Neuronal stem cell (in vitro differentiated cells): ENCODE measurements around the gene OR52D1.

ENCODE experiments used
- DNase-seq: peaks from one replicate; pipeline ENCODE4 v3.0.0-alpha.2; 2013; ENCODE audit warnings: low spot score
- H2AFZ ChIP-seq: one replicate; pipeline ENCODE4 v1.6.1; 2013; ENCODE audit warnings: mild to moderate bottlenecking, low read length, inconsistent platforms
- H2AK5ac ChIP-seq: 2 replicates; pipeline ENCODE4 v1.6.1; 2013; ENCODE audit warnings: low read depth, mild to moderate bottlenecking, inconsistent platforms, low read length, moderate library complexity, mixed read lengths
- H2BK120ac ChIP-seq: 2 replicates; pipeline ENCODE4 v1.6.1; 2013; ENCODE audit warnings: low read depth, mild to moderate bottlenecking, inconsistent platforms, low read length, moderate library complexity, mixed read lengths
- H2BK12ac ChIP-seq: one replicate; pipeline ENCODE4 v1.6.1; 2013; ENCODE audit warnings: low read length, inconsistent platforms
- H2BK15ac ChIP-seq: 2 replicates; pipeline ENCODE4 v1.6.1; 2013; ENCODE audit warnings: mild to moderate bottlenecking, low read length, inconsistent platforms, mixed read lengths
- H2BK5ac ChIP-seq: one replicate; pipeline ENCODE4 v1.6.1; 2013; ENCODE audit warnings: inconsistent platforms, mild to moderate bottlenecking, low read length, moderate library complexity
- H3K14ac ChIP-seq: one replicate; pipeline ENCODE4 v1.6.1; 2013; ENCODE audit warnings: low read length, inconsistent platforms
- H3K18ac ChIP-seq: 2 replicates; pipeline ENCODE4 v1.6.1; 2013; ENCODE audit warnings: low read length, inconsistent platforms
- H3K23ac ChIP-seq: 2 replicates; pipeline ENCODE4 v1.6.1; 2013; ENCODE audit warnings: low read depth, mild to moderate bottlenecking, mixed read lengths, low read length, inconsistent platforms; ENCODE audit not compliant: poor library complexity
- H3K27ac ChIP-seq: replicated peaks from 3 replicates; pipeline ENCODE4 v1.5.1; 2013; ENCODE audit warnings: low read length, inconsistent platforms
- H3K27me3 ChIP-seq, 3 experiments: 2 replicates each; pipeline ENCODE4 v1.6.1; 2013; ENCODE audit warnings: low read length in 3 of 3, mild to moderate bottlenecking in 2 of 3, inconsistent platforms in 1 of 3, low read depth in 1 of 3, mixed read lengths in 1 of 3, moderate library complexity in 1 of 3; ENCODE audit not compliant: control insufficient read depth in 3 of 3, insufficient read depth in 3 of 3
- H3K36me3 ChIP-seq, 2 donors: replicated peaks in 1 of 2; 2 replicates each; pipeline ENCODE4 v1.6.1; 2013; ENCODE audit warnings: low read length in 2 of 2; ENCODE audit not compliant: control insufficient read depth in 2 of 2, insufficient read depth in 2 of 2
- H3K4ac ChIP-seq: 2 replicates; pipeline ENCODE4 v1.6.1; 2013; ENCODE audit warnings: inconsistent platforms, mild to moderate bottlenecking, low read length, moderate library complexity
- H3K4me1 ChIP-seq, 2 donors: 1 replicate in 1 of 2; 2 replicates in 1 of 2; pipeline ENCODE4 v1.6.1; 2013; ENCODE audit warnings: low read length in 2 of 2, low read depth in 1 of 2; ENCODE audit not compliant: control insufficient read depth in 2 of 2, insufficient read depth in 1 of 2
- H3K4me2 ChIP-seq: one replicate; pipeline ENCODE4 v1.6.1; 2013; ENCODE audit warnings: mild to moderate bottlenecking, low read length, inconsistent platforms; ENCODE audit not compliant: insufficient read depth, poor library complexity, severe bottlenecking
- H3K4me3 ChIP-seq, 2 donors: 2 replicates each; pipeline ENCODE4 v1.5.1; 2013; ENCODE audit warnings: low read length in 2 of 2, mild to moderate bottlenecking in 2 of 2, inconsistent platforms in 1 of 2, moderate library complexity in 1 of 2
- H3K79me1 ChIP-seq: one replicate; pipeline ENCODE4 v1.6.1; 2013; ENCODE audit warnings: low read depth, mild to moderate bottlenecking, inconsistent platforms, low read length, moderate library complexity
- H3K9ac ChIP-seq: one replicate; pipeline ENCODE4 v1.6.1; 2013; ENCODE audit warnings: mild to moderate bottlenecking, low read depth, low read length, inconsistent platforms; ENCODE audit not compliant: poor library complexity
- H3K9me3 ChIP-seq, 2 donors: replicated peaks in 1 of 2; 2 replicates each; pipeline versions ENCODE3 to v1.6.1; 2013; ENCODE audit warnings: low read length in 2 of 2, mild to moderate bottlenecking in 2 of 2, inconsistent platforms in 1 of 2, low read depth in 1 of 2, mixed read lengths in 1 of 2, moderate library complexity in 1 of 2; ENCODE audit not compliant: control insufficient read depth in 2 of 2, insufficient read depth in 1 of 2
- H4K8ac ChIP-seq: one replicate; pipeline ENCODE4 v1.6.1; 2013; ENCODE audit warnings: low read depth, mild to moderate bottlenecking, inconsistent platforms, low read length, moderate library complexity
- H4K91ac ChIP-seq: one replicate; pipeline ENCODE4 v1.6.1; 2013; ENCODE audit warnings: low read length, low read depth, mild to moderate bottlenecking, inconsistent platforms; ENCODE audit not compliant: poor library complexity
- WGBS, 2 donors: extraction: QIAGEN DNeasy Blood & Tissue Kit; methylation state at CpG; one replicate each; pipeline ENCODE4 v1.1.7; 2013; ENCODE audit warnings: missing lambda C conversion rate in 2 of 2, mixed read lengths in 1 of 2; ENCODE audit not compliant: insufficient read length in 2 of 2, insufficient replicate concordance in 1 of 2; ENCODE audit errors: extremely low coverage in 2 of 2; 5-methylcytosine and 5-hydroxymethylcytosine counted together

The OR52D1 gene

GRCh38 chr11:5531053-5531831 lies 42.8 kb downstream of the OR52D1 start:
- no CpG with 5 or more reads among the region's 2 CpGs for WGBS, 2 donors
- no peak overlapping the region for H2AFZ ChIP-seq
- H2AK5ac ChIP-seq: no peak overlapping the region
- H3K79me1 ChIP-seq: no peaks in the 10 kb centered on the region
- H3K18ac ChIP-seq: no peak overlapping the region
- no peak overlapping the region for H3K14ac ChIP-seq
- H4K8ac ChIP-seq: no peak overlapping the region
- no peak overlapping the region for H2BK12ac ChIP-seq
- H2BK5ac ChIP-seq: no peak overlapping the region
- H3K27me3 ChIP-seq: no peaks in the 10 kb centered on the region
- no peak overlapping the region for H4K91ac ChIP-seq
- no peak overlapping the region for H2BK15ac ChIP-seq
- no peak overlapping the region for H3K27ac ChIP-seq
- no peak overlapping the region for H3K4ac ChIP-seq
- H2BK120ac ChIP-seq: no peak overlapping the region
- no peaks in the 10 kb centered on the region for H3K36me3 ChIP-seq
- no peak overlapping the region for H3K4me3 ChIP-seq
- DNase-seq: no peak
- no peak overlapping the region for H3K9ac ChIP-seq
- H3K23ac ChIP-seq: no peak overlapping the region
- H3K4me1 ChIP-seq: no peaks in the 10 kb centered on the region
- H3K9me3 ChIP-seq: no peaks in the 10 kb centered on the region
- no peak overlapping the region for H3K4me2 ChIP-seq

GRCh38 chr11:5534046-5534445 lies 45.6 kb downstream of the OR52D1 start:
- no peak for DNase-seq

GRCh38 chr11:5536482-5536881 lies 48.0 kb downstream of the OR52D1 start:
- Histone ChIP-seq H3K27me3 (no peaks in the 10 kb centered on the region), H4K91ac (no peak overlapping the region), H3K36me3 (no peaks in the 10 kb centered on the region), H2BK5ac (no peak overlapping the region), H3K4me1 (no peaks in the 10 kb centered on the region), H3K9me3 (no peaks in the 10 kb centered on the region), H3K4ac (no peak overlapping the region), H3K9ac (no peak overlapping the region), H3K14ac (no peak overlapping the region), H3K18ac (no peak overlapping the region), H2BK120ac (no peak overlapping the region), H3K23ac (no peak overlapping the region), H2AK5ac (no peak overlapping the region), H2BK15ac (no peak overlapping the region), H3K27ac (no peak overlapping the region), H3K4me3 (no peak overlapping the region), H4K8ac (no peak overlapping the region), H3K4me2 (no peak overlapping the region), H2BK12ac (no peak overlapping the region), H3K79me1 (no peaks in the 10 kb centered on the region), H2AFZ (no peak overlapping the region)
- DNase-seq: no peak

More at GRCh38 chr11:5534046-5534445, 45.6 kb downstream of the OR52D1 start:
- Histone ChIP-seq H2BK120ac (no peak overlapping the region), H3K9me3 (no peaks in the 10 kb centered on the region), H2BK12ac (no peak overlapping the region), H3K4ac (no peak overlapping the region), H3K14ac (no peak overlapping the region), H3K9ac (no peak overlapping the region), H2BK15ac (no peak overlapping the region), H4K91ac (no peak overlapping the region), H3K27me3 (no peaks in the 10 kb centered on the region), H3K4me3 (no peak overlapping the region), H3K36me3 (no peaks in the 10 kb centered on the region), H3K4me1 (no peaks in the 10 kb centered on the region), H3K27ac (no peak overlapping the region), H2AK5ac (no peak overlapping the region), H3K18ac (no peak overlapping the region), H2BK5ac (no peak overlapping the region), H4K8ac (no peak overlapping the region), H3K4me2 (no peak overlapping the region), H3K23ac (no peak overlapping the region), H2AFZ (no peak overlapping the region), H3K79me1 (no peaks in the 10 kb centered on the region)
- WGBS, 2 donors: no CpG with 5 or more reads among the region's 1 CpG
